ENCODE results near the gene TJP2.

GRCh38 chr9:69145144-69145715 is 28.8 kb upstream of the TJP2 start:
- TF ChIP-seq CTCF (IDR thresholded peaks at IDR 0.05) (no peak), POLR2A (IDR thresholded peaks at IDR 0.05) (no peak)

Measured in lower leg skin (tissue), 3 donors.